ENCODE measurements around the gene CSPG4.
"Not testable (repeated sequence)": the region's sequence is repeated elsewhere in the genome, so short reads cannot be mapped to it uniquely, and the experiment has no call there.

CSPG4 gene, protein sequence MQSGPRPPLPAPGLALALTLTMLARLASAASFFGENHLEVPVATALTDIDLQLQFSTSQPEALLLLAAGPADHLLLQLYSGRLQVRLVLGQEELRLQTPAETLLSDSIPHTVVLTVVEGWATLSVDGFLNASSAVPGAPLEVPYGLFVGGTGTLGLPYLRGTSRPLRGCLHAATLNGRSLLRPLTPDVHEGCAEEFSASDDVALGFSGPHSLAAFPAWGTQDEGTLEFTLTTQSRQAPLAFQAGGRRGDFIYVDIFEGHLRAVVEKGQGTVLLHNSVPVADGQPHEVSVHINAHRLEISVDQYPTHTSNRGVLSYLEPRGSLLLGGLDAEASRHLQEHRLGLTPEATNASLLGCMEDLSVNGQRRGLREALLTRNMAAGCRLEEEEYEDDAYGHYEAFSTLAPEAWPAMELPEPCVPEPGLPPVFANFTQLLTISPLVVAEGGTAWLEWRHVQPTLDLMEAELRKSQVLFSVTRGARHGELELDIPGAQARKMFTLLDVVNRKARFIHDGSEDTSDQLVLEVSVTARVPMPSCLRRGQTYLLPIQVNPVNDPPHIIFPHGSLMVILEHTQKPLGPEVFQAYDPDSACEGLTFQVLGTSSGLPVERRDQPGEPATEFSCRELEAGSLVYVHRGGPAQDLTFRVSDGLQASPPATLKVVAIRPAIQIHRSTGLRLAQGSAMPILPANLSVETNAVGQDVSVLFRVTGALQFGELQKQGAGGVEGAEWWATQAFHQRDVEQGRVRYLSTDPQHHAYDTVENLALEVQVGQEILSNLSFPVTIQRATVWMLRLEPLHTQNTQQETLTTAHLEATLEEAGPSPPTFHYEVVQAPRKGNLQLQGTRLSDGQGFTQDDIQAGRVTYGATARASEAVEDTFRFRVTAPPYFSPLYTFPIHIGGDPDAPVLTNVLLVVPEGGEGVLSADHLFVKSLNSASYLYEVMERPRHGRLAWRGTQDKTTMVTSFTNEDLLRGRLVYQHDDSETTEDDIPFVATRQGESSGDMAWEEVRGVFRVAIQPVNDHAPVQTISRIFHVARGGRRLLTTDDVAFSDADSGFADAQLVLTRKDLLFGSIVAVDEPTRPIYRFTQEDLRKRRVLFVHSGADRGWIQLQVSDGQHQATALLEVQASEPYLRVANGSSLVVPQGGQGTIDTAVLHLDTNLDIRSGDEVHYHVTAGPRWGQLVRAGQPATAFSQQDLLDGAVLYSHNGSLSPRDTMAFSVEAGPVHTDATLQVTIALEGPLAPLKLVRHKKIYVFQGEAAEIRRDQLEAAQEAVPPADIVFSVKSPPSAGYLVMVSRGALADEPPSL (N-terminal part only)

DNA sequence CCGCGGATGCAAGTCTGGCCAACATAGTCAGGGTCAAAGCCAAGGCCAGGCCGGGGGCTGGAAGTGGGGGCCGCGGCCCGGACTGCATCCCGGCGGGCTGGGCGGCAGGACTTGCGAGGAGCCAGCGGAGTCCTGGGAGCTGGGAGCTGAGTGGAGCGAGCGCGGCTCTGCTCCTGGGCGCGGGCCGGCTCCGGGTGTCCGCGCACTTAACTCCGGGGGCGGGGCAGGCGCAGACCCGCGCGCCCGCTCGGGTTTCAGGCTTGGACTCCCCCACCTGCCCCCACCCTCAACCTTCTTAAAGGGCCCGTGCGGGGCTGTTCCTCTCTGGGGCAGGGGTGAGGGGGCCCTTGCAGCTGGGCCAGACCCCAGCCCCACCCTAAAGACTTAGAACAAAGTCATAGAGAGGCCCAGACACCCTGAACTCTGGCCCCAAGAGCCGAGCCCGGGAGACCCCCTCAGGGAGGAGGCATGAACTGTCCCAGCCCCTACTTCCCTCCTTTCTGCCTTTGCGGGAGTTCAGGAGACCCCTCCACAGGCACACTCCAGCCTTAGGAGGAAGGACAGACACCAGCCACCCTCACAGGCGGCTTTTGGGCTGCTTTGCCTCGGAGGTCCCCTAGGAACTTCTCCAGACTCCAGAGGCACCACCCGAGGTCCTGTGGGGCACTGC, at the start of gene CSPG4:
CSPG4 (minus strand) TSS at position 181 of the 670 bp plus-strand sequence; CDS start at position 88, 93 bp downstream.
- DNase-seq, result peak; percentile 86

DNA sequence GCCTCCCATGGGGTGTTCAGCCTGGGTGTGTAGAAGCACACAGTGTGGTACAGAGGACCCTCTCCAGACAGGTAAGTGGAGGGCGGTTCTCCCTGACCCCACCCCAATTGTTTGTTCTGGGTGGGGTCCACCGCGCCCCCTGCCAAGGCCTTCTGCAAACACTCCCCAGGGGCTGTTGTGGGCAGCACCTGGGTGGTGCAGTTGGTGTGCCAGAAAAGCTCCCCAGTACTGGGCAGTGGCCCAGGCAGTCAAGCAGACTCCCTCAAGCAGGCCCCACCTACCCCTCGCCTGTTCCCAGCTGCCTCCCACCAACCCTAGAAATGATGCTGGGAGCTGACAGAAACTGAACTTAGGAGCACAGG, 49.7 kb upstream of the CSPG4 start:
- DNase-seq, result peak; percentile 30

DNA sequence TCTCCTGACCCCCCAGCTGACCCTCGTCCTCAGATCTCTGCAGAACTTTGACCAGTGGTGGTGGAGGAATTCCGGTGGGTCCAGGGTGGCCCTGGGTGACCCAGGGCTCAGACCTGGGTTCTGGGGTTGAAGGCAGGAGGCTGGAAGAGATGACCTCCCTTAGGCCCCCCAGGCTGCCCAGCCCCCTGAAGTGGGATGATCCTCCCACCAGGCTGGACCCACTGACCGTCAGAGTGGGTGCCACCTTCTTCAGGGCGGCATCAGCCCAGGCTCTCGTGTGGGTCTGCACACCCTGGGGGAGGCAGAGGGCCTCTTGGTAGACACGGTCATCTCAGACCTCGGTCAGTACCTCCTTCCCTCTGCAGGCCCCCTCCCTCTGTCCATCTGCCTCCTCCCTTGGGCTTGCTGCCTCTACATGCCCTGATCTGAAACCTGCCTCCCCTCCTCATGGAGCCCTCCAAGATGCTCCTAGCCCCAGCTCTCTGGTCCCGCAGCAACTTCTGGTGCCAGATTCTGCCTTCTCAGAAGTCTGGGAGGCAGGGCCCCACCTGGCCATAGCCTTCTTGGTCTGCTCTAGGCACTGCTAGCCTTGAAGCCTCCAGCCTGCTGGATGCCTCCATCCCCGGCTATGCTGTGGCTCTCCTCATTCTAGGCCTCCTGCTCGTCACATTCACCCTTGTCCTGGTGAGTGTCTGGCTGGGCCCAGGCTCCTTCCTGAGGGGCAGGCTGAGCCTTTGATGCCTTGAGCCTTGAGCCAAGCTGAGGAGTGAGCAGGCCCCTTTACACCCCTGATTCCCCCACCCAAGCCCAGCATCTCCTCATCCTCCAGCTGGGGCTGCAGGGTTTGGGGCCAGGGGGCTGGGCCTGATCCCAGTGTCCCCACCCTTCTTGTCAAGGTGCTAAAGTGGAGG, 49.1 kb upstream of the CSPG4 start:
- peak; percentile 35 for DNase-seq

DNA sequence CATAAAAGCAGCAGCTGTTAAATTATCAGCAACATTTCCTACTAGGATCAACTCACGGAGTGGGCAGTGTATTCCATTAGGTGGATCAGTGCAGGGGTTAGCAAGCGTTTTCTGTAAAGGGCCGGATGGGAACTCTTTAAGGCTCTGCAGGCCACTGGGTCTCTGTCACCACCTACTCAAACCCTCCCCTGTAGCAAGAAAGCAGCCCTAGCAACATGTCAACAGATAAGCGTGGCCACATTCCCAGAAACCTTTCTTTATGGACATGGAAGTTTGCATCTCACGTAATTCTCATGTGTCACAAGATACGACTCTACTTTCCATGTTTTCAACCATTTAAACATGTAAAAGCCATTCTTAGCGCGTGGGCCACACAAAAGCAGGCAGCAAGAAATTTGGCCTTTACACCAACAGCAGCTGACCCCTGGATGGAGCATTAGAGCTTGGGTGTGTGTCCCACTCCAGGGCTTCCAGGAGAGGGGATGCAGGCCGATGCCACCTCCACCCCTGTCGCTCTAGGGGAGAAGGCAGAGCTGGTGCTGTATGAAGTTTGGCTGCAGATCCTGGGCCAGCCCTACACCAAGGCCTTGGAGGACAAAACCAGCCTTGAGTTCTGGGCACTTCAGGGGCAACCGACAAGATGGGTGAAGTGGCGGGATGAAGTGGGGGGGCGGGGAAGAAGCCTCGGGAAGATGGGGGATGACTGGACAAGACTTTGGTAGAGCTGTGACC, 48.2 kb upstream of the CSPG4 start:
- DNase-seq, result peak; percentile 20

DNA sequence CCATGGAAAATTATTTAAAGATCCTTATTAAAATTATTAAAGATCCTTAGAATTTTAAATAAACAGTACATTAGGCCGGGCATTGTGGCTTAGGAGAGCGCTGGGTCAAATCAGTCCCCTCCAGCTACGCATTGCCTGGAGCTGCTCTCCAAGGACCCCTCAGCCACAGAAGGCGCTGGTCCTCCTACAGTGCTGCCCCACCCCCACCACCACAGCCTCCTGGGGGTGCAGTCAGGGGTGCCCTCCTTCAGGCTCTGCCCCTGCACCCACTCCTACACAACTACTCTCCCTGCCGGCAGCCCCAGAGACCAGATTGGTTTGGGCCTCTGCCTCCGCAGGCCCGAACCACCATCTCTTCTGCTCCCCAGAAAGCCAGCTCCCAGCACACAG, 47.5 kb upstream of the CSPG4 start:
- DNase-seq, result not testable (repeated sequence)

DNA sequence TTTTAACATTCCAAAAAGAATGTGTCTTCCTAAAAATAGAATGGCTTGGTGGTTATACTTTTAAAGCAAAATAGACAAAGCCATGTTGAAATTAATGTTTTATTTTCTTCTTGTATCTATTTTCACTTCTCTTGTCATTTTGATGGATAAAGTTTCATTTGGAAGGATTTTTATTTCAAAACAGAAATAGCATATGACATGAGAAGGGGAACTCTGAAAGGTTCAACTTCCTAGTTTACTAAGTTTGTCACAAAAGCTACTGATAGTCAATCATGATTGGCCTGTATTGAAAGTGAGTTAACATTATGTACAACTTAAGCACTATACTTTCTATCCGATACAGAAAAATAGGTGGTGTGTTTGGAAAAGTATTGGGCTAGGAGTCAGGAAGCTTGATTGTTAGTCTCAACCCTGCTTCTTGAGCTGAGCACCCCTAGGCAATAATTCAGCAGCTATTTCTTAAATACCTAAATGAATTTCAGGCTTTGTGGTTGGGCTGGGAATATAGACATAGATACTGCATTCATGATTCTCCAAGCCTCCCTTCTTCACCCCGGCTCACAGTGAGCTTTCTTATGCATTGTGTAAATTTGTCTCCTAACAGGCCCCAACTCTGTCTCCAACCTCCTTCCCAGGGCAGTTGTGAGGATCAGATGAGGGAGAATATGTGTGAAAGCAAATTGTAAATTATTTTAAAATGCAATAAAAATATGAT, 46.9 kb upstream of the CSPG4 start:
- peak; percentile 5 for DNase-seq

DNA sequence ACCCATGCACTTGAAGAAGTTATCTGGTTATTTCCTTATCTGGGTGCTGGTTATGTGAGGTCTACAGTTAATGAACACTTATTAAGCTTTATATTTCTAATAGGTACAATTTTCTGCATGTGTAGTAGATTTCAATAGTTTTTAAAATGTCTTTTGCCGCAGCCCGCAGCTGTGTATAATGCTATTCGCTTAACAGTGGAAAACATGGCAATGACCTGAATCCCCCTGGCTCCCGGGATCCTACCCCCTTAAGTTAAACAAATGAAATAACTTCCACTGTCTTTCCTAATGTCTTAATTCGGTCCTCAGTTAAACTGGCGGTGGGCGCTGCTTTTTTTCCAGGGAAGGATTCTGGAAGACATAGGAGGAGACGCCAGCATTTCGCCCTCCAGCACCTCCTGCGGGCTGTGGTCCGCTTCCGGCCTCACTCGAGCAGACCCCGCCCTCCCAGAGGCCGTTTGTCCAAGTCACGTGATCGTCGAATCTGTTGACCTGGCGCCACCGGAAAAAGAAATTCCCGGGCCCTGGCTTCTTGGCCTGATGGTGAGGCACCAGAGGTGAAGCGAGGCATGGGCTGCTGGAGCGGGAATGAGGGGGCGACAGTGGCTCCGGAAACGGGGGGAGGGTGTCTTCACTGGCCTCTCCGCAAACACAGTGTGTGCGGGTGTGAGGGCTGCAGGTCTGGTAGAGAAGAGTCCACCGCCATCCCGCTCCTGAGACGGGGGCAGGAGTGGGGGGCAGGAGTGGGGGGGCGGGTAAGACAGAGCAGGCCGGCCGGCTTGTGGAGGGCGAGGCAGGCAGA, 45.6 kb upstream of the CSPG4 start:
- DNase-seq, result peak; percentile 91

DNA sequence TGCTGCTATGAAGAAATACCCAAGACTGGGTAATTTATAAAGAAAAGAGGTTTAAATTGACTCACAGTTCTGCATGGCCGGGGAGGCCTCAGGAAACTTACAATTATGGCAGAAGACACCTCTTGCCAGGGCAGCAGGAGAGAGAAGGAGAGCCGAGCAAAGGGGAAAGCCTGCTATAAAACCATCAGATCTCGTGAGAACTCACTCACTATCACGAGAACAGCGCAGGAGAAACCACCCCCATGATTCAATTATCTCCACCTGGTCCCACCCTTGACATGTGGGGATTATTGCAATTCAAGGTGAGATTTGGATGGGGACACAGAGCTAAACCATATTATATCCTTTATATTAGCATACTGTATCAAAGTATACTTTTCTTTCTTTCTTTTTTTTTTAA, 42.2 kb upstream of the CSPG4 start:
- DNase-seq, result not testable (repeated sequence)

DNA sequence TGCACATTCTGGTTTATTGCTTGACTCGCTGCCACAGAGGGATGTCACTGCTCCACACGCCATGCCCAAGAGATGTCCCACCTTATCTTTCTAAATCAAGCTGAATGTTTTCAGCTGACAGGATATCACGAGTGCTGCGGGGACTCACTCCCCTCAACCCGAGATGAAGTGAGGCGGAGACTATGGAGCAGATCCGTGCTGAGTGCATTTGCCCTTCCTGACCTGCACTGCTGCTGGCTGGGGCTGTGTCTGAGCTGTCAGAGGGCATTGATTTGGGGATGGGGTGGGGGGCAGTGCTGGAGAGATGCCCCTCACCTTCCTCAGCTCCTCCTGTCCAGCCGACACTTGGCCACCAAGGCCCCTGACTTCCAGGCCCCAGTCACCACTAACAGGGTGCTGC, 40.5 kb upstream of the CSPG4 start:
- peak; percentile 33 for DNase-seq

DNA sequence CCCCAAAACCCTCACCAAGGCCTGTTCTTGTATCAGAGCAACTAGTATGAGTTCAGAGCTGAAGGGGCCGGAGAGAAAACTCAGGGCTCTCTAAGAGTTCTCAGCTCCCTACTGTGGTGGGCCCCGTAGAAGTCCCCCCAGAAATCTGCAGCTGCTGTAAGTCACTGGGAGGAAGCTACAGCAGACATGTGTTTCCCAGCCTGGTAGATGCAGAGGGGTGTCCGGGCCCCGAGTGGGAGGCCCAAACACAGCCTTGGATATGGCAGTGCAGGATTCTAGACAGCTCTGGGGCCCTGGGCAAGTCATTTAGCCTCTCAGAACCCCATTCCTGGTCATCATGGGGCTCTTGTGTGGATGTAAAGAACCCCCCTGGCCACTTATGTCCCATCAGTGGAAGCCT, 39.2 kb upstream of the CSPG4 start:
- DNase-seq, result peak; percentile 17

DNA sequence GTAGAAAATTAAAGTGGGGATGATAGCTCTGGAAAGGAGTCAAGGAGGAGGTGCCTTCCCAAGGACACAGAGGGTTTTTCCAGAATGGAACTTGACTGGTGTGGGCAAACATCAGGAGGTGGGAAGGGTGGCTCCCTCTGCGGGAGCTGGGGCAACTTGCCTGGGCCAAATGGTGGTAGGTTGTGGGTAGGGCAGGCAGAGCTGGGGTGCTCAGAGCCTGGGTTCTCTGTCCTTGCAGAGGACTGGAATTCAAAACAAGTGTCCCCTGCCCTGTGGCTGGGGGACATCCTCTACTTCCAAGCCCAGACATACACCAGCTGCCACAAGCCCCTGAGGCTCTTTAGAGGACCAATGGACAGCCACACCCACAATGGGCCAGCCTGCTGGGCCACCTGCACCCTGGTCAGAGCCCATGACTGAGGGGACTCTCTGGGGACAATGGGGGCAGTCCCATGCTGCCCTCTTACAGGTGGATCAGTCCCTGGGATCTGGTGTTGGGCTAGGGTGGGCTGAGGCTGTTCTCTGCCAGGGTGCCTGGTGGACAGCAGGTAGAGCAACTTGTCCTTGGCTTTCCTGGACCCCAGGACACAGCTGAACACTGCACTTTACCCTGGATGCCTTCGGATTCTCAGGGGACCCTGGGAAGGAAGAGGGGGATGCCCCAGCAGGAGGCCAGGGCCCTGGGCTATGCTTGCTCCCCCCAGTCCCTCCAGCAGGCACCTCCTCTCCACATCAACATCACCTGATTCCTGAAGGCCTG, 38.6 kb upstream of the CSPG4 start:
- peak; percentile 11 for DNase-seq

DNA sequence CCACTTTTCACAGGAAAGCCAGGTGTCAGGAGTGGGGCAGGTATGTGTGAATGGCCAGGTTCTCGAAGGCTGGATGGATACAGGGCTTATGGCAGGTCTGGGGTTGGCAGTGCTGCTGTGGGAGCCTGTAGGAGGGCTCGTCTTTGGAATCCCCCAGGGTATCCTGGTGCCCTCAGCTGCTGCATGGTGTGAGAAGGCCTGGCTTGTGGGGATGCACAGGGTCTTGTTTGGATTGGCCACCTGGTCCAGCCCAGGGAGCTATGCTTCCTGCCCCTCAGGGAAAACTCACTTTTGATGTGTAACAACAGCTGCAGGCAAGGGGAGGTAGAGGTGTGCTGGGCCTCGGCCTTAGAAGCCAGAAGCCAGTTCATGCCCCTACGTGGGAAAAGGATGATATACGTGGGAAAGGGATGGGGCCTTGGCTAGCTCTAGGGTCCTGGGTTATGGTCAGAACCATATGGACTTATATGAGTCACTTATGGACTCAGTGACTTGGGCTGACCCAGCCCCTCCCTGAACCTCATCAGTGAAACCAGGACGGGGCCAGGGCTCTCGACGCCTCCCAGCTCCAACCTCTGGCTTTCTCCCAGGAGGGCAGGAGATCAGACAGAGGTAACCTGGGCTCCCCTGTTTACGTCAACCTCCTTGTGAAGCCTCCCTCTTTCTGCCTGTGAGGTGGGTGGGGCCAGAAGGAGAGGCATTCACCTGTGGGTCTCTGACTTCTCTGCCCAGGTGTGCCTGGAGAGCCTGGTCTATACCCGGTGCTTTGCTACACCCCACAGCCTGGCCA, 37.8 kb upstream of the CSPG4 start:
- peak; percentile 7 for DNase-seq

DNA sequence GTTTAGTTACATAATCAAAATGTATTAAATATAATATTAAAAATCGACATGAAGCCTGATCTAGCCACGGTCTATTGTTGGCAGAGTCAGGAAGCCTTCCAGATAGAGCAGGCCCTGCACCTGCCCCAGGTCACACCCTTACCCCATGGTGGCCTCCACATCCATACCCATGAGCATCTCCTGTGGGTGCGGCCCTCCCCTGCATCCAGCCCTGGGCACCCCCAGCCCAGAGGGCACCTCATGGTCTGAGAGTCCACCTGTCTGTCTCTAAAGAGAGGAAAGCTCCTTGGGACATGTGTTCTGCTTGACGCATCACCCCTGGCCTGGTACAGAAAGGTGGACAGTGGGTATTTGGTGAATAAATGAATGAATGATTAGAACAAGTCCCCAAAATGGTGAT, 37.2 kb upstream of the CSPG4 start:
- peak; percentile 22 for DNase-seq

DNA sequence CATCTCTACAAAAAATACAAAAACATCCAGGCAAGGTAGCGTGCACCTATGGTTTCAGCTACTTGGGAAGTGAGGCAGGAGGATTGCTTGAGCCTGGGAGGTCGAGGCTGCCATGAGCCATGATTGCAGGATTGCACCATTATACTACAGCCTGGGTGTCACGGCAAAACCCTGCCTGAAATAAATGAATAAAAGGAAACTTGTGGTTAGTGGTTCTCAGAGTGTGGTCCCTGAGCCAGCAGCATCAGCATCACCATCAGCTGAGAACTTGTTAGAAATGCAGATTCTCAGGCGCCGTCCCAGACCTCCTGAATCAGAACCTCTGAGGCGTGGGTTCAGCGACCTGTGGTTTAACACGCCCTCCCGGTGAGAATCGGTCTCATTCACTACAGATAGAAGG, 36.2 kb upstream of the CSPG4 start:
- DNase-seq, result peak; percentile 9

DNA sequence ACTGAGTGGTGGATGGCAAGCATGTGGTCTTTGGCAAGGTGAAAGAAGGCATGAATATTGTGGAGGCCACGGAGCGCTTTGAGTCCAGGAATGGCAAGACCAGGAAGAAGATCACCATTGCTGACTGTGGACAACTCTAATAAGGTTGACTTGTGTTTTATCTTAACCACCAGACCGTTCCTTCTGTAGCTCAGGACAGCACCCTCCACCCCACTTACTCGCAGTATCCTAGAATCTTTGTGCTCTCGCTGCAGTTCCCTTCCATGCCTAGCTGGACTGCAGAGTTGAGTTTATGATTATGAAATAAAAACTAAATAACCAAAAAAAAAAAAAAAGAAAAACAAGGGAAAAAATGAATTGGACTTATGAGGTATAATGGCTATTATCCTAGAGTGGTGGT, 34.5 kb upstream of the CSPG4 start:
- peak; percentile 4 for DNase-seq

DNA sequence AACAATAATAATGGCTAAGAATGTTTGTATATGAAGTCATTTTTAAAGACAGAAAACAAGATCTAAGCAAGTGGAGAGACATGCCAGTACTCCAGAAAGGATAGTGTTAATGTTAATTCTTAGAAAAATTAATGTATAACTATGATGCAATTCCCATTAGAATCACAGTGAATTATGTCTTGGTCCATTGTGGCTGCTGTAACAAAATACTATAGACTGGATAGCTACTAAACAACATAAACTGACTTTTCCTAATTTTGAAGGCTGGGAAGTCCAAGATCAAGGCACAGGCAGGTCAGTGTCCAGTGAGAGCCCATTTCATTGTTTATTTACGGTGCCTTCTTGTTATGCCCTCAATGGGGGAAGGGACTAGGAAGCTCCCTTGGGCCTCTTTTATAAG, 32.7 kb upstream of the CSPG4 start:
- no peak for DNase-seq

DNA sequence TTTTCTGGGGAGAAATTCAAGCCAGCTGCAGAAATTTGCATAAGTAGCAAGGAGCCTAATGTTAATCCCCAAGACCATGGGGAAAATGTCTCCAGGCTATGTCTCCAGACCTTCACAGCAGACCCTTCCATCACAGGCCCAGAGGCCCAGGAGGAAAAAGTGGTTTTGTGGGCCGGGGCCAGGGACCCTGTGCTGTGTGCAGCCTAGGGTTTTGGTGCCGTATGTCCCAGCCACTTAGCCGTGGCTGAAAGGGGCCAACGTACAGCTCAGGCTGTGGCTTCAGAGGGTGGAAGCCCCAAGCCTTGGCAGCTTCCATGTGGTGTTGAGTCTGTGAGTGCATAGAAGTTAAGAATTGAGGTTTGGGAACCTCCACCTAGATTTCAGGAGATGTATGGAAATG, 29.7 kb upstream of the CSPG4 start:
- peak; percentile 15 for DNase-seq
